SU-DHL-6 (cell line): ENCODE results near the gene UBL3.

Source experiments
- H2AFZ ChIP-seq: fragments of 200-600 bp; sonication (generic); 2 replicates; pipeline ENCODE4 v1.6.1; 2014; ENCODE audit warnings: low read depth, mild to moderate bottlenecking, moderate library complexity, mixed read lengths, antibody characterized with exemption, low read length; ENCODE audit not compliant: severe bottlenecking
- H3F3A ChIP-seq: fragments of 200-600 bp; shearing (Covaris generic); 2 replicates; pipeline ENCODE4 v1.6.0; 2016; ENCODE audit warnings: antibody characterized with exemption, mild to moderate bottlenecking; ENCODE audit not compliant: insufficient read depth
- H3K27ac ChIP-seq: fragments of 200-600 bp; sonication (generic); 2 replicates; pipeline ENCODE4 v1.5.1; 2016; ENCODE audit warnings: low read depth, mild to moderate bottlenecking, low read length, moderate library complexity, mixed read lengths
- H3K27me3 ChIP-seq: fragments of 200-600 bp; sonication (generic), shearing (Covaris generic); 2 replicates; pipeline ENCODE4 v1.6.0; 2014; ENCODE audit warnings: mild to moderate bottlenecking, low read length
- H3K36me3 ChIP-seq: fragments of 200-600 bp; sonication (generic); 2 replicates; pipeline ENCODE4 v1.6.1; 2014; ENCODE audit warnings: mild to moderate bottlenecking, low read length, mixed read lengths
- H3K4me2 ChIP-seq: fragments of 300-600, 200-600 bp; shearing (Covaris generic), sonication (generic); 2 replicates; pipeline ENCODE4 v1.6.0; 2014; ENCODE audit warnings: low read length, low read depth, mild to moderate bottlenecking; ENCODE audit not compliant: poor library complexity, severe bottlenecking
- H3K4me3 ChIP-seq: fragments of 200-600 bp; sonication (generic); 2 replicates; pipeline ENCODE4 v1.5.1; 2014; ENCODE audit warnings: antibody characterized with exemption, low read length, mild to moderate bottlenecking, mixed read lengths; ENCODE audit not compliant: insufficient read depth, poor library complexity, severe bottlenecking
- H3K79me2 ChIP-seq: fragments of 200-600 bp; sonication (generic); 2 replicates; pipeline ENCODE4 v1.6.1; 2014; ENCODE audit warnings: mild to moderate bottlenecking, low read length, moderate library complexity; ENCODE audit not compliant: insufficient read depth
- H3K9ac ChIP-seq: fragments of 200-600 bp; sonication (generic); 2 replicates; pipeline ENCODE4 v1.7.0; 2014; ENCODE audit warnings: mild to moderate bottlenecking, low read length
- H3K9me2 ChIP-seq: fragments of 200-600 bp; sonication (generic); replicated peaks from 2 replicates; pipeline ENCODE4 v1.6.1; 2014; ENCODE audit warnings: low read length; ENCODE audit not compliant: insufficient read depth
- H3K9me3 ChIP-seq: fragments of 200-600 bp; sonication (generic); 2 replicates; pipeline ENCODE4 v1.6.1; 2014; ENCODE audit warnings: low read length, mixed read lengths; ENCODE audit not compliant: insufficient read depth
- H4K20me1 ChIP-seq: fragments of 200-600 bp; sonication (generic); 2 replicates; pipeline ENCODE4 v1.6.1; 2014; ENCODE audit warnings: low read depth, mild to moderate bottlenecking, antibody characterized with exemption, low read length, moderate library complexity, mixed read lengths
- EZH2phosphoT487 ChIP-seq: fragments of 200-600 bp; sonication (generic), shearing (Covaris generic); conservative IDR thresholded peaks from 2 replicates; pipeline ENCODE4 v1.6.1; 2018; ENCODE audit warnings: mild to moderate bottlenecking, antibody characterized with exemption, low read length, moderate library complexity, mixed read lengths
- TF ChIP-seq, protein P1 (sequence below): fragments of 200-600 bp; sonication (generic); IDR thresholded peaks from one replicate; pipeline ENCODE4 v1.5.1; 2017; ENCODE audit warnings: antibody characterized with exemption, mild to moderate bottlenecking, low read length, moderate library complexity; ENCODE audit not compliant: insufficient read depth, poor library complexity, severe bottlenecking

Gene UBL3

DNA sequence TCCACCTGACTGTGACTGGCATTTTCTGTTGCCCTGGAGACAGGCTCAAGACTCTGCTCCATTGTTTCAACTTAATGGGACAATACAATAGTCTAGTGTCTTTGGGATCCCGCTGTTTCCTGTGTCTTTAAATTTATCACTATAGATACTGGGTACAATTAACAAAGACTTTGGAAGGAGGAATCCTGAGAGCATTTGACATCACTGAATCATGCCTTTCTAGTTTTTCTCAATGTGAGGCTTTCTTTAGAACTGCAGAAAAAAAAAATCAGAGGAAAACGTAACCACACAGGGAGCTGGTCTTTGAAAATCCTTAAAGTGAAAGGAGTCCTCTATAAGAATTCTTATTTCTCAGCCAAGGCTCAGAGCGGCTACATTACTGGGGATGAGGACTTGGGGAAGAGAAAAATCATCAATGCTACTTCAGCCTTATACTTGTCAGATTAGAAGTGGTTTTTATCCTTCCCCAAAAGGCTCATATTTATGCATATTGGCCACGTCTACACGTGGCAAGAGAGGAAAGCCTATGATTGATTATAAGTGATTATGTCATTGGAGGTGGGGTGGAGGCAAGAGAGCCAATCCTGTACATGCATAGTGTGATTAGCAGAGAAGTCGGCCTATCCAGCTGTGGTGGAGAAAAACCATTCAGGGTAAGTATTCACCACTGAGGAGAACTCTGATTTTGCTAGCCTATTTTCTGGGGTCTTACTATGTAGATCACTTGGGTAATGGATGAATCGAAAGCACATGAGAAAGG lies 34.4 kb upstream of the UBL3 start:
- Histone ChIP-seq H4K20me1 (no peaks in the 10 kb centered on the region), H3K36me3 (no peaks in the 10 kb centered on the region), H3K9ac (no peak overlapping the region), H3K27ac (no peak overlapping the region), H3F3A (no peaks in the 10 kb centered on the region), H3K9me3 (no peaks in the 10 kb centered on the region), H3K4me2 (no peak overlapping the region), H3K9me2 (no peaks in the 10 kb centered on the region), H2AFZ (no peak overlapping the region), H3K4me3 (no peak overlapping the region), H3K27me3 (no peaks in the 10 kb centered on the region), H3K79me2 (no peaks in the 10 kb centered on the region)
- TF ChIP-seq EZH2phosphoT487: no peak
- TF ChIP-seq, protein P1, sequence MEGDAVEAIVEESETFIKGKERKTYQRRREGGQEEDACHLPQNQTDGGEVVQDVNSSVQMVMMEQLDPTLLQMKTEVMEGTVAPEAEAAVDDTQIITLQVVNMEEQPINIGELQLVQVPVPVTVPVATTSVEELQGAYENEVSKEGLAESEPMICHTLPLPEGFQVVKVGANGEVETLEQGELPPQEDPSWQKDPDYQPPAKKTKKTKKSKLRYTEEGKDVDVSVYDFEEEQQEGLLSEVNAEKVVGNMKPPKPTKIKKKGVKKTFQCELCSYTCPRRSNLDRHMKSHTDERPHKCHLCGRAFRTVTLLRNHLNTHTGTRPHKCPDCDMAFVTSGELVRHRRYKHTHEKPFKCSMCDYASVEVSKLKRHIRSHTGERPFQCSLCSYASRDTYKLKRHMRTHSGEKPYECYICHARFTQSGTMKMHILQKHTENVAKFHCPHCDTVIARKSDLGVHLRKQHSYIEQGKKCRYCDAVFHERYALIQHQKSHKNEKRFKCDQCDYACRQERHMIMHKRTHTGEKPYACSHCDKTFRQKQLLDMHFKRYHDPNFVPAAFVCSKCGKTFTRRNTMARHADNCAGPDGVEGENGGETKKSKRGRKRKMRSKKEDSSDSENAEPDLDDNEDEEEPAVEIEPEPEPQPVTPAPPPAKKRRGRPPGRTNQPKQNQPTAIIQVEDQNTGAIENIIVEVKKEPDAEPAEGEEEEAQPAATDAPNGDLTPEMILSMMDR: no peak

DNA sequence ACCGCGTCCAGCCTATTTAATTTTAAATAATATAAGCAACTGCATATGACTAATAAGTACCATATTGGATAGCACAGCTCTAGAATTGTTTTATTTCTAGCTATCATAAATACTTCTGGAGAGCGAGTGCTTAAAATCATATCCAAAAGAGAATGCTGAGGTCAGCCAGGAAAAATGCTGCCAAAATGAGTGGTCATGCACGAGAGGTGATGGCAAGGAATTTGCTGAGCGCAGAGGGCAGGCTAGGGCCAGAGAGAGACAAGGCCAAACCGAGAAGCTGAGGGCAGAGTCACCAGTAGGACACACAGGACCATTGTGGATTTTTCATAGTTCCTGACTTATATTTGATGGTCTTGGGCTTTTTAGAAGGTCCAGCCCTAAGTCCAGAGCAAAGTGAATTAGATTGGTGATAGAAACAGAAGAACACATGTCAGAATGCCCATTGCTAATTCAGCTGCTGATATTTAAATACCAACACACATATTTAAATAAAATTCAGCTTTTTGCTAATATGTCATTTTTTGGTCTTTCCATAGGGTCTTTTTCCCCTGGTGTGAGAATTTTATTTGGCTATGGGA lies 33.6 kb upstream of the UBL3 start:
- H3K36me3 ChIP-seq: no peaks in the 10 kb centered on the region
- H4K20me1 ChIP-seq: no peaks in the 10 kb centered on the region
- H3K27me3 ChIP-seq: no peaks in the 10 kb centered on the region
- H2AFZ ChIP-seq: no peak overlapping the region
- H3K27ac ChIP-seq: no peak overlapping the region
- no peak overlapping the region for H3K4me3 ChIP-seq
- no peak overlapping the region for H3K4me2 ChIP-seq
- no peak for TF ChIP-seq EZH2phosphoT487
- TF ChIP-seq, protein P1: no peak
- H3K9me2 ChIP-seq: no peaks in the 10 kb centered on the region
- H3K9ac ChIP-seq: no peak overlapping the region
- no peaks in the 10 kb centered on the region for H3K79me2 ChIP-seq
- H3F3A ChIP-seq: no peaks in the 10 kb centered on the region
- no peaks in the 10 kb centered on the region for H3K9me3 ChIP-seq

DNA sequence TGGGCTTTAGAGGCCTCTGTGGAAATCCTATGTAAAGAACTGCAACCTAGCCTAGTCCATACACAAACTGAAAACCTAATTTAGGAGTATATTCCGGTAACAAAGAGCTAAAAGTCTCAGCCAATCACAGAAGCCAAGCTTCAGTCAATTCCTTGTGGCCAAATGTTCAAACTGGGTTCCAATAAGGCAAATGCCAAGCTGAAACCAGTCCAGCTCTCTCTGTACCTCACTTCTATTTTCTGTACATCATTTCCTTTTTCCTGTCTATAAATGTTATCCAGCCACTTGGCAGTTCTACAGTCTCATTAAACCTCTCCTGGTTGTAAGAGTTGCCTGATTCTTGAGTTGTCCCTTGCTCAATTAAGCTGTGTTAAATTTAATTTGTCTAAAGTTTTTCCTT lies 31.7 kb upstream of the UBL3 start:
- no peak overlapping the region for H2AFZ ChIP-seq
- H3K9ac ChIP-seq: no peak overlapping the region
- no peaks in the 10 kb centered on the region for H3K9me3 ChIP-seq
- TF ChIP-seq, protein P1: no peak
- TF ChIP-seq EZH2phosphoT487: no peak
- no peak overlapping the region for H3K4me2 ChIP-seq
- no peaks in the 10 kb centered on the region for H4K20me1 ChIP-seq
- no peaks in the 10 kb centered on the region for H3K79me2 ChIP-seq
- no peaks in the 10 kb centered on the region for H3F3A ChIP-seq
- no peak overlapping the region for H3K27ac ChIP-seq
- no peaks in the 10 kb centered on the region for H3K36me3 ChIP-seq
- no peak overlapping the region for H3K4me3 ChIP-seq
- H3K9me2 ChIP-seq: no peaks in the 10 kb centered on the region
- H3K27me3 ChIP-seq: no peaks in the 10 kb centered on the region
